NT2/D1 (cell line): ENCODE measurements around the gene G3BP1.

Experiments
- SUZ12 ChIP-seq: IDR thresholded peaks from 2 replicates; pipeline ENCODE4 v1.6.1; 2011; ENCODE audit not compliant: insufficient read length, insufficient read depth; ENCODE audit errors: extremely low read depth
- YY1 ChIP-seq: IDR thresholded peaks from 2 replicates; pipeline ENCODE4 v1.6.1; 2011; ENCODE audit not compliant: insufficient read length, insufficient read depth
- ZNF274 ChIP-seq: IDR thresholded peaks from 2 replicates; pipeline ENCODE4 v1.6.1; 2011; ENCODE audit warnings: mild to moderate bottlenecking, low read depth, low read length

DNA sequence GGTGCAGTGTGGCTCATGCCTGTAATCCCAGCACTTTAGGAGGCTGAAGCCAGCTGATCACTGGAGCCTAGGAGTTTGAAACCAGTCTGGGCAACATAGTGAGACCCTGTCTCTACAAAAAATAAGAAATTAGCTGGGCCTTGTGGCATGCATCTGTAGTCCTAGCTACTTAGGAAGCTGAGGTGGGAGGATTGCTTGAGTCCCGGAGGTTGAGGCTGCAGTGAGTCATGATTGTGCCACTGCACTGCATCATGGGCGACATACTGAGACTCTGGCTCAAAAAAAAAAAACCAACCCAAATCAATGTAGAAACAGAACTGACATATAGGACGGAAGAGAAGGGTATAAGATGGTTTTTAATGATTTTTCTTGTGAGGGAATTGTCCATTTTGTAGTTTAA is 27.7 kb downstream of the G3BP1 start:
- no peak for TF ChIP-seq YY1
- TF ChIP-seq SUZ12, result no peak
- no peak for TF ChIP-seq ZNF274
